ENCODE measurements around the gene TBL1X. TPM values are rescaled to one million over a fixed set of nuclear protein-coding genes. Genes with fewer than 3 reads are reported as not detected.

TBL1X gene
- total RNA-seq, 1 experiment from 2014 or later, result 14.6 TPM

DNA sequence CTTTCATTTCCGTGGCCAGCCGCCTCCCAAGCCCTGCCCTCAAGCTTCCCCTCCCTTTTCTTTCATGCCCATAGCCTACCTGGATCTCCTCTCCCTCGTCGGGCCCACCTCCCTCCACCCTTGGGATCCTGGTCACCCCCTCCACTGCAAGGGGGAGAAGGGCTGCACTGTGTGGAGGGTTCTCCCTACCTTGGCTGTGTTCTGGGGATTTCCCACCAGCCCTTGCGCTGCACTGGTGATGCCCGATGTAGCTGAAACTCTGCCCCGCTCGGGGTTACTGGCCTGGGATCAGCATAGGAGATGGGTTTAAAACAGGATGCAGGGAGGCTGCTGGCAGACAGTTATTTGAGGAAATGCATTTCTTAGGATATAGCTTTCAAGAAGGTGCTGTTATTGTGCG is 128.9 kb downstream of the TBL1X start:
- POLR2A ChIA-PET, result no interaction called here
- no peak for TF ChIP-seq SIN3A (IDR thresholded peaks at IDR 0.05; ENCODE audit: borderline replicate concordance, insufficient read depth, low read depth, low read length)
- in situ Hi-C loops (cut with HindIII; ENCODE audit: low pct_unique_long_range_greater_than_20kb, low sequenced_read_pairs), result no loop called here
- no peak overlapping the region for H3K4me3 ChIP-seq (ENCODE audit: low read depth in 2 of 2, low read length in 2 of 2)
- ATAC-seq, result no peak
- H3K27me3 ChIP-seq (ENCODE audit: control insufficient read depth, insufficient read depth, low read length), result no peaks in the 10 kb centered on the region
- H3K27ac ChIP-seq (ENCODE audit: low read length), result no peak overlapping the region
- CTCF ChIA-PET, result no interaction called here
- H3K9me3 ChIP-seq (ENCODE audit: control insufficient read depth, insufficient read depth, low read depth, low read length), result no peaks in the 10 kb centered on the region
- H3K36me3 ChIP-seq (ENCODE audit: control insufficient read depth, insufficient read depth, low read length), result no peaks in the 10 kb centered on the region
- intact Hi-C loops (cut with micrococcal nuclease; ENCODE audit: unreplicated experiment), result no loop called here
- no TSS peak for BruUV-seq (replicated peaks)
- no peaks in the 10 kb centered on the region for H3K4me1 ChIP-seq (ENCODE audit: control insufficient read depth, insufficient read depth, low read length)
- no peak for DNase-seq (ENCODE audit: low read depth, low spot score)

DNA sequence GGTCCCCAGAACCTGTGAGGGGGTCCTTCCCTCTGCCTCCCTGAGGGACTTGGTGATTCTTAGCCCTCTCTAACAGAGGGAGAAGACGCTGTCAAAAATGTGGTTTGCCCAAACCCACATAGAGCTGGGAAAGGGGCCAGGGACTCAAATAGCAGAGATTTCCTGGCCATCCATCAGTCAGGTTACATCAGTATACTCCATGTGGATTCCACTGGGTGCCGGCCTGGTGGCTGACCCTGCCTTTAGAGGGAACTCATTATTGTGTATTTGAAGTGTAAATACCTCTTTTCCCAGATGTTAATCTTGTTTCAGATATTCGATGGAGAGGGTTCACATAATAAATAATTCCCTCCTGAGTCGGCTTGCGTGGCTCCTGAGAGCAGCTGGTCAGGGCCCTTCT is 130.3 kb downstream of the TBL1X start:
- no TSS peak for BruUV-seq (replicated peaks)
- no peaks in the 10 kb centered on the region for H3K27me3 ChIP-seq (ENCODE audit: control insufficient read depth, insufficient read depth, low read length)
- ATAC-seq (no peak), DNase-seq (ENCODE audit: low read depth, low spot score) (no peak)
- intact Hi-C loops (cut with micrococcal nuclease; ENCODE audit: unreplicated experiment) (no loop called here), in situ Hi-C loops (cut with HindIII; ENCODE audit: low pct_unique_long_range_greater_than_20kb, low sequenced_read_pairs) (no loop called here)
- ChIA-PET POLR2A (no interaction called here), CTCF (no interaction called here)
- H3K4me1 ChIP-seq (ENCODE audit: control insufficient read depth, insufficient read depth, low read length), result no peaks in the 10 kb centered on the region
- no peak overlapping the region for H3K4me3 ChIP-seq (ENCODE audit: low read depth in 2 of 2, low read length in 2 of 2)
- TF ChIP-seq, protein P1, sequence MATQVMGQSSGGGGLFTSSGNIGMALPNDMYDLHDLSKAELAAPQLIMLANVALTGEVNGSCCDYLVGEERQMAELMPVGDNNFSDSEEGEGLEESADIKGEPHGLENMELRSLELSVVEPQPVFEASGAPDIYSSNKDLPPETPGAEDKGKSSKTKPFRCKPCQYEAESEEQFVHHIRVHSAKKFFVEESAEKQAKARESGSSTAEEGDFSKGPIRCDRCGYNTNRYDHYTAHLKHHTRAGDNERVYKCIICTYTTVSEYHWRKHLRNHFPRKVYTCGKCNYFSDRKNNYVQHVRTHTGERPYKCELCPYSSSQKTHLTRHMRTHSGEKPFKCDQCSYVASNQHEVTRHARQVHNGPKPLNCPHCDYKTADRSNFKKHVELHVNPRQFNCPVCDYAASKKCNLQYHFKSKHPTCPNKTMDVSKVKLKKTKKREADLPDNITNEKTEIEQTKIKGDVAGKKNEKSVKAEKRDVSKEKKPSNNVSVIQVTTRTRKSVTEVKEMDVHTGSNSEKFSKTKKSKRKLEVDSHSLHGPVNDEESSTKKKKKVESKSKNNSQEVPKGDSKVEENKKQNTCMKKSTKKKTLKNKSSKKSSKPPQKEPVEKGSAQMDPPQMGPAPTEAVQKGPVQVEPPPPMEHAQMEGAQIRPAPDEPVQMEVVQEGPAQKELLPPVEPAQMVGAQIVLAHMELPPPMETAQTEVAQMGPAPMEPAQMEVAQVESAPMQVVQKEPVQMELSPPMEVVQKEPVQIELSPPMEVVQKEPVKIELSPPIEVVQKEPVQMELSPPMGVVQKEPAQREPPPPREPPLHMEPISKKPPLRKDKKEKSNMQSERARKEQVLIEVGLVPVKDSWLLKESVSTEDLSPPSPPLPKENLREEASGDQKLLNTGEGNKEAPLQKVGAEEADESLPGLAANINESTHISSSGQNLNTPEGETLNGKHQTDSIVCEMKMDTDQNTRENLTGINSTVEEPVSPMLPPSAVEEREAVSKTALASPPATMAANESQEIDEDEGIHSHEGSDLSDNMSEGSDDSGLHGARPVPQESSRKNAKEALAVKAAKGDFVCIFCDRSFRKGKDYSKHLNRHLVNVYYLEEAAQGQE (IDR thresholded peaks at IDR 0.05; ENCODE audit: insufficient read depth in 1 of 2, low read depth in 2 of 2, low read length in 1 of 2), result no peak
- no peak for TF ChIP-seq SIN3A (IDR thresholded peaks at IDR 0.05; ENCODE audit: borderline replicate concordance, insufficient read depth, low read depth, low read length)
- TF ChIP-seq, protein P2, sequence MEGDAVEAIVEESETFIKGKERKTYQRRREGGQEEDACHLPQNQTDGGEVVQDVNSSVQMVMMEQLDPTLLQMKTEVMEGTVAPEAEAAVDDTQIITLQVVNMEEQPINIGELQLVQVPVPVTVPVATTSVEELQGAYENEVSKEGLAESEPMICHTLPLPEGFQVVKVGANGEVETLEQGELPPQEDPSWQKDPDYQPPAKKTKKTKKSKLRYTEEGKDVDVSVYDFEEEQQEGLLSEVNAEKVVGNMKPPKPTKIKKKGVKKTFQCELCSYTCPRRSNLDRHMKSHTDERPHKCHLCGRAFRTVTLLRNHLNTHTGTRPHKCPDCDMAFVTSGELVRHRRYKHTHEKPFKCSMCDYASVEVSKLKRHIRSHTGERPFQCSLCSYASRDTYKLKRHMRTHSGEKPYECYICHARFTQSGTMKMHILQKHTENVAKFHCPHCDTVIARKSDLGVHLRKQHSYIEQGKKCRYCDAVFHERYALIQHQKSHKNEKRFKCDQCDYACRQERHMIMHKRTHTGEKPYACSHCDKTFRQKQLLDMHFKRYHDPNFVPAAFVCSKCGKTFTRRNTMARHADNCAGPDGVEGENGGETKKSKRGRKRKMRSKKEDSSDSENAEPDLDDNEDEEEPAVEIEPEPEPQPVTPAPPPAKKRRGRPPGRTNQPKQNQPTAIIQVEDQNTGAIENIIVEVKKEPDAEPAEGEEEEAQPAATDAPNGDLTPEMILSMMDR (IDR thresholded peaks at IDR 0.05), result no peak
- TF ChIP-seq POLR2AphosphoS5 (IDR thresholded peaks at IDR 0.05; ENCODE audit: low read depth, low read length), result no peak
- no peak for TF ChIP-seq TCF7L2 (IDR thresholded peaks at IDR 0.05; ENCODE audit: low read depth, low read length)
- no peak overlapping the region for H3K27ac ChIP-seq (ENCODE audit: low read length)
- H3K9me3 ChIP-seq (ENCODE audit: control insufficient read depth, insufficient read depth, low read depth, low read length), result no peaks in the 10 kb centered on the region
- H3K36me3 ChIP-seq (ENCODE audit: control insufficient read depth, insufficient read depth, low read length), result no peaks in the 10 kb centered on the region

DNA sequence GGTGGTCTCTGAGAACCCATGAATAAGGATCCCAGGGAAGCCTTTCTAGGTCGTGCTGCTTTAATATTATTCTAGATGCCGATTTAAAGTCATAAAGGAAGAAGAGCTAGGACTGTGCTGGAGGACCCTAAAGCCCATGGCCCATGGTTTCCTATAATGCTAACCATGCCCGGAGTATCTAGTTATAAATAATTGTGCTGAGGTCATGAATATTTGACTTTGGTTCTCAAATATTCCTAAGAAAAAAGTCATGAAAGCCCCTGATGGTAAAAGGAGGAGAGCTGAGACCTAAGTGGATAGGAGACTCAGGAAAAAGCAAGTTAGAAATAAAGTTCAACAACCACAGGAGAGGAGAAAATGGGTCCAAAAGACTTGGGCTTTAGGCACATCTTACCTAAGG is 132.0 kb downstream of the TBL1X start:
- Histone ChIP-seq H3K36me3 (ENCODE audit: control insufficient read depth, insufficient read depth, low read length) (no peaks in the 10 kb centered on the region), H3K9me3 (ENCODE audit: control insufficient read depth, insufficient read depth, low read depth, low read length) (no peaks in the 10 kb centered on the region), H3K27ac (ENCODE audit: low read length) (no peak overlapping the region), H3K27me3 (ENCODE audit: control insufficient read depth, insufficient read depth, low read length) (no peaks in the 10 kb centered on the region), H3K4me1 (ENCODE audit: control insufficient read depth, insufficient read depth, low read length) (no peaks in the 10 kb centered on the region), H3K4me3 (ENCODE audit: low read depth in 2 of 2, low read length in 2 of 2) (no peak overlapping the region)
- ATAC-seq (no peak), DNase-seq (ENCODE audit: low read depth, low spot score) (no peak)
- intact Hi-C loops (cut with micrococcal nuclease; ENCODE audit: unreplicated experiment) (no loop called here), in situ Hi-C loops (cut with HindIII; ENCODE audit: low pct_unique_long_range_greater_than_20kb, low sequenced_read_pairs) (no loop called here)
- CTCF ChIA-PET, result no interaction called here
- no TSS peak for BruUV-seq (replicated peaks)
- TF ChIP-seq POLR2AphosphoS5 (IDR thresholded peaks at IDR 0.05; ENCODE audit: low read depth, low read length) (no peak), TCF7L2 (IDR thresholded peaks at IDR 0.05; ENCODE audit: low read depth, low read length) (no peak), SIN3A (IDR thresholded peaks at IDR 0.05; ENCODE audit: borderline replicate concordance, insufficient read depth, low read depth, low read length) (no peak)
- TF ChIP-seq, protein P1 (IDR thresholded peaks at IDR 0.05; ENCODE audit: insufficient read depth in 1 of 2, low read depth in 2 of 2, low read length in 1 of 2), result no peak
- TF ChIP-seq, protein P2 (IDR thresholded peaks at IDR 0.05), result no peak
- POLR2A ChIA-PET, result no interaction called here
